Loucy (cell line): Measurements from ENCODE around the gene CLCN6.

ENCODE experiments used
- H2AFZ ChIP-seq: fragments of 200-600 bp; sonication (generic); 2 replicates; pipeline ENCODE4 v1.6.0; 2016; ENCODE audit warnings: antibody characterized with exemption, mild to moderate bottlenecking, low read length, moderate library complexity
- H3F3A ChIP-seq: fragments of 200-600 bp; 2 replicates; pipeline ENCODE4 v1.6.0; 2016; ENCODE audit warnings: antibody characterized with exemption, low read depth, mild to moderate bottlenecking
- H3K27me3 ChIP-seq: fragments of 200-600 bp; sonication (generic); 2 replicates; pipeline ENCODE4 v1.6.1; 2014; ENCODE audit warnings: low read length, mild to moderate bottlenecking; ENCODE audit not compliant: insufficient read depth, poor library complexity, severe bottlenecking
- H3K36me3 ChIP-seq: fragments of 200-600 bp; sonication (generic); 2 replicates; pipeline ENCODE4 v1.6.1; 2016; ENCODE audit warnings: low read length; ENCODE audit not compliant: insufficient read depth
- H3K4me1 ChIP-seq: fragments of 200-600 bp; sonication (generic); 2 replicates; pipeline ENCODE4 v1.5.1; 2014; ENCODE audit warnings: low read length, mild to moderate bottlenecking; ENCODE audit not compliant: insufficient read depth, poor library complexity, severe bottlenecking
- H3K4me2 ChIP-seq: fragments of 200-600 bp; sonication (generic); 2 replicates; pipeline ENCODE4 v1.6.0; 2014; ENCODE audit warnings: antibody characterized with exemption, low read length, low read depth, mild to moderate bottlenecking; ENCODE audit not compliant: poor library complexity, severe bottlenecking
- H3K4me3 ChIP-seq: fragments of 200-600 bp; sonication (generic); 2 replicates; pipeline ENCODE4 v1.5.1; 2014; ENCODE audit warnings: low read length, mild to moderate bottlenecking, mixed read lengths; ENCODE audit not compliant: poor library complexity, severe bottlenecking
- H3K79me2 ChIP-seq: fragments of 200-600 bp; sonication (generic); 2 replicates; pipeline ENCODE4 v1.6.1; 2014; ENCODE audit warnings: low read length; ENCODE audit not compliant: insufficient read depth
- H3K9ac ChIP-seq: fragments of 200-600 bp; sonication (generic); 2 replicates; pipeline ENCODE4 v1.6.0; 2014; ENCODE audit warnings: mild to moderate bottlenecking, low read depth, low read length, moderate library complexity; ENCODE audit not compliant: poor library complexity, severe bottlenecking
- H3K9me2 ChIP-seq: fragments of 200-600 bp; sonication (generic); replicated peaks from 2 replicates; pipeline ENCODE4 v1.6.1; 2016; ENCODE audit warnings: low read depth, low read length, mixed read lengths
- H3K9me3 ChIP-seq: fragments of 200-600 bp; sonication (generic); 2 replicates; pipeline ENCODE4 v1.6.1; 2014; ENCODE audit warnings: mild to moderate bottlenecking, antibody characterized with exemption, low read length, low read depth; ENCODE audit not compliant: insufficient read depth
- H4K20me1 ChIP-seq: fragments of 200-600 bp; sonication (generic); 2 replicates; pipeline ENCODE4 v1.6.0; 2014; ENCODE audit warnings: antibody characterized with exemption, low read length, mild to moderate bottlenecking; ENCODE audit not compliant: insufficient read depth, poor library complexity, severe bottlenecking
- EZH2phosphoT487 ChIP-seq: fragments of 200-600 bp; IDR thresholded peaks from 2 replicates; pipeline ENCODE4 v1.6.1; 2018; ENCODE audit warnings: antibody characterized with exemption, mild to moderate bottlenecking, moderate library complexity, borderline replicate concordance
- TF ChIP-seq, protein P1 (sequence below): fragments of 200-600 bp; sonication (generic); conservative IDR thresholded peaks from 2 replicates; pipeline ENCODE4 v1.5.1; 2014; ENCODE audit warnings: mild to moderate bottlenecking, antibody characterized with exemption, low read length

CLCN6 gene

GRCh38 chr1:11858613-11858967, 52.6 kb downstream of the CLCN6 start, which contains the start of gene NPPB:
TSS of gene NPPB (minus strand) at chr1:11858945. CDS start at chr1:11858833, 112 bp downstream.
- no peaks in the 10 kb centered on the region for H3K36me3 ChIP-seq
- no peaks in the 10 kb centered on the region for H3K4me1 ChIP-seq
- no peak within 1 kb of the TSS for H2AFZ ChIP-seq
- no peak for TF ChIP-seq EZH2phosphoT487
- TF ChIP-seq, protein P1, sequence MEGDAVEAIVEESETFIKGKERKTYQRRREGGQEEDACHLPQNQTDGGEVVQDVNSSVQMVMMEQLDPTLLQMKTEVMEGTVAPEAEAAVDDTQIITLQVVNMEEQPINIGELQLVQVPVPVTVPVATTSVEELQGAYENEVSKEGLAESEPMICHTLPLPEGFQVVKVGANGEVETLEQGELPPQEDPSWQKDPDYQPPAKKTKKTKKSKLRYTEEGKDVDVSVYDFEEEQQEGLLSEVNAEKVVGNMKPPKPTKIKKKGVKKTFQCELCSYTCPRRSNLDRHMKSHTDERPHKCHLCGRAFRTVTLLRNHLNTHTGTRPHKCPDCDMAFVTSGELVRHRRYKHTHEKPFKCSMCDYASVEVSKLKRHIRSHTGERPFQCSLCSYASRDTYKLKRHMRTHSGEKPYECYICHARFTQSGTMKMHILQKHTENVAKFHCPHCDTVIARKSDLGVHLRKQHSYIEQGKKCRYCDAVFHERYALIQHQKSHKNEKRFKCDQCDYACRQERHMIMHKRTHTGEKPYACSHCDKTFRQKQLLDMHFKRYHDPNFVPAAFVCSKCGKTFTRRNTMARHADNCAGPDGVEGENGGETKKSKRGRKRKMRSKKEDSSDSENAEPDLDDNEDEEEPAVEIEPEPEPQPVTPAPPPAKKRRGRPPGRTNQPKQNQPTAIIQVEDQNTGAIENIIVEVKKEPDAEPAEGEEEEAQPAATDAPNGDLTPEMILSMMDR: no peak
- H3K27me3 ChIP-seq: no peaks in the 10 kb centered on the region
- no peaks in the 10 kb centered on the region for H3K9me3 ChIP-seq
- H4K20me1 ChIP-seq: no peaks in the 10 kb centered on the region
- no peak within 1 kb of the TSS for H3K9ac ChIP-seq
- no peaks in the 10 kb centered on the region for H3K9me2 ChIP-seq
- no peaks in the 10 kb centered on the region; the same call in 1 of the 2 replicates for H3F3A ChIP-seq
- H3K79me2 ChIP-seq: no peaks in the 10 kb centered on the region
- no peak within 1 kb of the TSS for H3K4me3 ChIP-seq
- H3K4me2 ChIP-seq: no peak within 1 kb of the TSS

DNA sequence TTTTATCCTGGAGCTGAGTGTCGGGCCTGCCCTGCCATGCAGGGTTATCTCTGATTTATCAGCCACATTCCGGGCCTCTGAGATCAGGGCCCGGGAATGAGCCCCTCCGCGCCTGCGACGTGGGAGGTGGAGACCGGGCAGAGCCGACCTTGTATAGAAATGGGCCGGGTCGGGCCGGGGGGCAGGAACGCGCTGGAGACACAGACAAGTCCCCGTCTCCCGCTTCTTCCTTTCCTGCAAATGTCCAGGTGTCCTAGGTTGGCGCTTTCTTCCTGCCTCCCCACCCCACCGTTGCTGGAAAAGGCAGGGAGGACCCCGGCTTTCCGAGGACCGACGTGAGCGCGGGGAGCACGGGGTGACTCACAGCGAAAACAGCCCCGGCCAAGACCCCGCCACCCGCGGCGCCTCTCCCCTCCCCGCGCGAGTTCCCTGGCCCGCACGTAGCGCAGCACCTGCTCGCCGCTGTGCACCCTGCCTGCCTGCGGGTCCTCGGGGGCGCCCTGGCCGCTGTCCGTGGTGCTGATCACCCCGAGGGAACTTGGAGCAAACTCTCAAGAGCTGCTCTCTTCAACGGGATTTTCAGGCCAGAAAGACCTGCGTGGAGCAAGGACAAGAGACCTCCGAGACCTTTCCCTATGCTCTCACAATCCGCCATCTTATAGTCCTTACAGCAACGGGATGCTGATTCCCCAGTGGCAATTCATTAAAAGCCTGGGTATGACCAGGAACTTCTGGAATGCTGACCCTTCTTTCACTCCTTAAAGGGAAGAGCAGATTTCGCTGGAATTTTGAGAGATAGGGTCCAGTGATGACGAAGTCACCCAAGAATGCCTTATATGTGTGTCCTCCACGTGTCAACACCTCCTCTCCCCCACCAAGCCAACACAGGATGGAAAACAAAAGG, 53.2 kb downstream of the CLCN6 start:
- Histone ChIP-seq H3K9me2 (no peaks in the 10 kb centered on the region), H3K9ac (no peak overlapping the region), H3K27me3 (no peaks in the 10 kb centered on the region), H2AFZ (no peak overlapping the region), H3K36me3 (no peaks in the 10 kb centered on the region), H3K4me3 (no peak overlapping the region), H4K20me1 (no peaks in the 10 kb centered on the region), H3K4me1 (no peaks in the 10 kb centered on the region), H3F3A (no peaks in the 10 kb centered on the region; the same call in 1 of the 2 replicates), H3K79me2 (no peaks in the 10 kb centered on the region), H3K4me2 (no peak overlapping the region), H3K9me3 (no peaks in the 10 kb centered on the region)
- TF ChIP-seq, protein P1: peak; percentile 54
- no peak for TF ChIP-seq EZH2phosphoT487

- Histone ChIP-seq H3K79me2 (no peaks in the 10 kb centered on the region), H3F3A (no peaks in the 10 kb centered on the region; the same call in 1 of the 2 replicates), H3K4me3 (no peak overlapping the region), H3K36me3 (no peaks in the 10 kb centered on the region), H2AFZ (no peak overlapping the region), H3K27me3 (no peaks in the 10 kb centered on the region), H4K20me1 (no peaks in the 10 kb centered on the region), H3K9ac (no peak overlapping the region), H3K4me2 (no peak overlapping the region), H3K9me2 (no peaks in the 10 kb centered on the region), H3K9me3 (no peaks in the 10 kb centered on the region), H3K4me1 (no peaks in the 10 kb centered on the region)
- TF ChIP-seq, protein P1: no peak
- no peak for TF ChIP-seq EZH2phosphoT487
Observed at GRCh38 chr1:11860083-11860482, 54.1 kb downstream of the CLCN6 start.
